Hepatocyte (in vitro differentiated cells): ENCODE measurements around the gene RAB5IF. TPM values are rescaled to one million over a fixed set of nuclear protein-coding genes. Genes with fewer than 3 reads are reported as not detected.

Experiments
- DNase-seq: peaks from one replicate; pipeline ENCODE4 v3.0.0-alpha.2; 2016; ENCODE audit warnings: low spot score
- H2AFZ ChIP-seq: fragments of 200-600 bp; sonication (generic); 2 replicates; pipeline ENCODE4 v1.6.0; 2016; ENCODE audit warnings: antibody characterized with exemption, mild to moderate bottlenecking
- H3K27ac ChIP-seq: fragments of 200-600 bp; sonication (generic); 2 replicates; pipeline ENCODE4 v1.5.1; 2016; ENCODE audit warnings: mild to moderate bottlenecking
- H3K27me3 ChIP-seq: fragments of 200-600 bp; sonication (generic); 2 replicates; pipeline ENCODE4 v1.6.1; 2016
- H3K36me3 ChIP-seq: fragments of 200-600 bp; sonication (generic); replicated peaks from 2 replicates; pipeline ENCODE4 v1.5.1; 2016; ENCODE audit warnings: low read depth; ENCODE audit not compliant: insufficient read depth
- H3K4me1 ChIP-seq: fragments of 200-600 bp; sonication (generic); 2 replicates; pipeline ENCODE4 v1.5.1; 2016; ENCODE audit warnings: mild to moderate bottlenecking, moderate library complexity; ENCODE audit not compliant: insufficient read depth
- H3K4me2 ChIP-seq: fragments of 200-600 bp; sonication (generic); 2 replicates; pipeline ENCODE4 v1.6.0; 2016
- H3K4me3 ChIP-seq: fragments of 200-600 bp; sonication (generic); 2 replicates; pipeline ENCODE4 v1.5.1; 2016; ENCODE audit warnings: mild to moderate bottlenecking
- H3K79me2 ChIP-seq: fragments of 200-600 bp; sonication (generic); 2 replicates; pipeline ENCODE4 v1.6.0; 2017; ENCODE audit warnings: mild to moderate bottlenecking
- H3K9me2 ChIP-seq: fragments of 200-600 bp; sonication (generic); replicated peaks from 2 replicates; pipeline ENCODE4 v1.6.0; 2017; ENCODE audit warnings: mild to moderate bottlenecking; ENCODE audit not compliant: insufficient read depth
- H3K9me3 ChIP-seq: fragments of 200-600 bp; sonication (generic); 2 replicates; pipeline ENCODE4 v1.5.1; 2016; ENCODE audit warnings: low read depth, mild to moderate bottlenecking
- H4K20me1 ChIP-seq: fragments of 200-600 bp; sonication (generic); 2 replicates; pipeline ENCODE4 v1.6.0; 2016; ENCODE audit warnings: mild to moderate bottlenecking; ENCODE audit not compliant: insufficient read depth, poor library complexity, severe bottlenecking
- EZH2 ChIP-seq: fragments of 200-600 bp; sonication (generic); IDR thresholded peaks from 2 replicates; pipeline ENCODE4 v1.6.1; 2016; ENCODE audit warnings: antibody characterized with exemption, mild to moderate bottlenecking, borderline replicate concordance
- EZH2phosphoT487 ChIP-seq: fragments of 200-600 bp; sonication (generic); IDR thresholded peaks from one replicate; pipeline ENCODE4 v1.6.1; 2018; ENCODE audit warnings: antibody characterized with exemption, mild to moderate bottlenecking, low read depth, moderate library complexity; ENCODE audit not compliant: unreplicated experiment, severe bottlenecking
- WGBS: methylation state at CpG from one replicate; pipeline ENCODE4 v1.1.6; 2016; ENCODE audit warnings: low lambda C conversion rate; ENCODE audit errors: missing lambda C conversion rate; 5-methylcytosine and 5-hydroxymethylcytosine counted together
- polyA plus RNA-seq: library from polyadenylated mRNA; unstranded; fragments of >200 nt; fragmentation: Nextera tagmentation; extraction: Ambion mirVana; gene quantifications from 2 replicates; pipeline ENCODE4 v1.2.1, GENCODE V29; 2016
- total RNA-seq: library from RNA; depleted of rRNA; stranded (reverse); fragments of >200 nt; gene quantifications from 2 replicates; pipeline ENCODE4 v1.2.3, GENCODE V29; 2014
- TF ChIP-seq, protein P1 (sequence below): fragments of 200-600 bp; sonication (generic); IDR thresholded peaks from 2 replicates; pipeline ENCODE4 v1.5.1; 2016; ENCODE audit warnings: antibody characterized with exemption, mild to moderate bottlenecking; ENCODE audit not compliant: poor library complexity

The RAB5IF gene
- total and polyA plus RNA-seq, 2 experiments from 2014 or later, result 134 to 198 TPM

DNA sequence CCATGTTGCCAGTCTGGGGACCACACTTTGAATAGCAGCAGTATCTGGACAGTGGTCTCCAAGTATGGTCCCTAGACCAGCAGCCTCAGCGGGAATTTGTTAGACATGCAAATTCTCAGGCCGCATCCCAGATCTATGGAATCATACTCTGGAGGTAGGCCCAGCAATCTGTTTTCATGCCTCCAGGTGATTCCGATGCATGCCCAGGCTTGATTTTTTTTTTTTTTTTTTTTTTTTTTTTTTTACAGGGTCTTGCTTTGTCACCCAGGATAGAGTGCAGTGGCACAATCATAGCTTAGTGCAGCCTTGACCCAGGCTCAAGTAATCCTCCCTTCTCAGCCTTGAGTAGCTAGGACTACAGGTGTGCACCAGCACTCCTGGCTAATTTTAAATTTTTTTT, 41.1 kb downstream of the RAB5IF start:
- H3K36me3 ChIP-seq, result no peaks in the 10 kb centered on the region
- H3K79me2 ChIP-seq, result no peaks in the 10 kb centered on the region
- no peak overlapping the region for H2AFZ ChIP-seq
- no peak overlapping the region for H3K27ac ChIP-seq
- no peaks in the 10 kb centered on the region for H3K9me2 ChIP-seq
- no peaks in the 10 kb centered on the region for H3K9me3 ChIP-seq
- no peaks in the 10 kb centered on the region for H3K4me1 ChIP-seq
- no peaks in the 10 kb centered on the region for H4K20me1 ChIP-seq
- no peak overlapping the region for H3K4me2 ChIP-seq
- DNase-seq, result no peak
- WGBS, result 93% methylated on average over 3 of the region's 3 CpGs
- TF ChIP-seq, protein P1, sequence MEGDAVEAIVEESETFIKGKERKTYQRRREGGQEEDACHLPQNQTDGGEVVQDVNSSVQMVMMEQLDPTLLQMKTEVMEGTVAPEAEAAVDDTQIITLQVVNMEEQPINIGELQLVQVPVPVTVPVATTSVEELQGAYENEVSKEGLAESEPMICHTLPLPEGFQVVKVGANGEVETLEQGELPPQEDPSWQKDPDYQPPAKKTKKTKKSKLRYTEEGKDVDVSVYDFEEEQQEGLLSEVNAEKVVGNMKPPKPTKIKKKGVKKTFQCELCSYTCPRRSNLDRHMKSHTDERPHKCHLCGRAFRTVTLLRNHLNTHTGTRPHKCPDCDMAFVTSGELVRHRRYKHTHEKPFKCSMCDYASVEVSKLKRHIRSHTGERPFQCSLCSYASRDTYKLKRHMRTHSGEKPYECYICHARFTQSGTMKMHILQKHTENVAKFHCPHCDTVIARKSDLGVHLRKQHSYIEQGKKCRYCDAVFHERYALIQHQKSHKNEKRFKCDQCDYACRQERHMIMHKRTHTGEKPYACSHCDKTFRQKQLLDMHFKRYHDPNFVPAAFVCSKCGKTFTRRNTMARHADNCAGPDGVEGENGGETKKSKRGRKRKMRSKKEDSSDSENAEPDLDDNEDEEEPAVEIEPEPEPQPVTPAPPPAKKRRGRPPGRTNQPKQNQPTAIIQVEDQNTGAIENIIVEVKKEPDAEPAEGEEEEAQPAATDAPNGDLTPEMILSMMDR, result no peak
- TF ChIP-seq EZH2, result no peak
- H3K27me3 ChIP-seq, result no peaks in the 10 kb centered on the region
- no peak overlapping the region for H3K4me3 ChIP-seq

DNA sequence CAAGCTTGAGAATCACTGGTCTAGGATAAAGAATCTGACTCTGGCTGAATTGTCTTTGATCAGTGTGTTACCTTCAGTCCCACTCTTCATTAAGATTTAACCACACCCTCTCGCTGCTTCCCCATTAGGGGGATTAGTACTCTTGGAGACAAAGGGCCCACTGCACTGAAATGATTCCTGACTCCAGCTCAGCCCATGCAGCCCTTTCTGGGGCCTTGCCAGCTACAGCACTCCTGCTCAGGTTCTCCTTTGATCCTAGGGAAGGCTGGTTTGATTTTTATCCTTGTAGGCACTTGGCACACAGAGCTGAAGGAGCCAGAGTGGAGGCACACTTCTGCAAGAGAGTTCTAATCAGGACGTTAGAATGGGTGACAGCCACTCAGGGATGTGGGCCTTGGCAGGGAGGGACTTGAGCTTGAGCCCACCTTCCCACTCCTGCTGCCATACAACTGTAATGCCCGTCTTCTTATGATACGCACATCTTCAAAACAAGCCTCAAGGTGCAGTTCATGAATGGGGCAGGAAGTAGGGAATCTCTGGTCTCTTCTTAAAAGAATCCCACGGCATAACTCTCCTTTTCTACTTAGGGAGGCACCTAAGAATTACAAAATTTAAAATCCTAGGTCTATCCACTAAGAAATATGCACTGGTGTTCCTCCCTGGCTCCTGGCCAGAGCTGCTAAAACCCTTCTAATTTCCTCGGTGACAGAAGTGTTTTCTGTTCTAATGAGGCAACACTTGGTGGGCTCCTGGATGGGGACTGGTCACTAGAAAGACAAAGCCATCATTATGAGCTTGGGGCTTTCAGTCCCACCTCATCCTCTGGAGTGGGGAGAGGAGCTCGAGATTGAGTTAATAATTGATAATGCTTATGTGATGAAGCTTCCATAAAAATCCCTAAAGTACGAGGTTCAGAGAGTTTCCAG, 41.9 kb downstream of the RAB5IF start:
- DNase-seq, result no peak
- no peaks in the 10 kb centered on the region for H4K20me1 ChIP-seq
- no peaks in the 10 kb centered on the region for H3K27me3 ChIP-seq
- H3K4me3 ChIP-seq, result no peak overlapping the region
- TF ChIP-seq EZH2, result no peak
- no peak for TF ChIP-seq EZH2phosphoT487
- TF ChIP-seq, protein P1, result no peak
- 75% methylated on average over 8 of the region's 8 CpGs for WGBS
- no peaks in the 10 kb centered on the region for H3K4me1 ChIP-seq
- H3K9me2 ChIP-seq, result no peaks in the 10 kb centered on the region
- no peaks in the 10 kb centered on the region for H3K79me2 ChIP-seq
- H3K9me3 ChIP-seq, result no peaks in the 10 kb centered on the region
- no peak overlapping the region for H2AFZ ChIP-seq
- no peaks in the 10 kb centered on the region for H3K36me3 ChIP-seq
- no peak overlapping the region for H3K27ac ChIP-seq
- no peak overlapping the region for H3K4me2 ChIP-seq

DNA sequence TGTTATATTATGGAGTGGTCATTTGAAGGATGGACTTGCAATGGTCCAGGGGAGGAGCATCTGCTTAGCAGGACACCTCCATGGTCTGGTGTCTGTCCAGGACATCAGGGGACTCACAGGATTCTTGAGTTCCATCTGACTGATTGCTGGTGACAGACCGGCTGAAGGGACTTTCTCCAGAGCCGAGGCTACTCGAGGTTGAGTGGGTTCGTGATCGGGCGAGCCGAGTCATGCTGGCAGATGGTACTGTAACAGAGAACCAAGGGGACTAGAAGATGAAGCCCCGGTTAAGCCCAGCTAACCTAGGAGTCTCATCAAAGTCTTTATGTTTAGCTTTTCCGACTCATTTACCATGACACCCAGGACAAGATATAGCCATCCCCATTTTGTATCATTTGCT, 47.9 kb downstream of the RAB5IF start:
- 96% methylated on average over 9 of the region's 9 CpGs for WGBS
- Histone ChIP-seq H3K4me2 (no peak overlapping the region), H4K20me1 (no peaks in the 10 kb centered on the region), H2AFZ (no peak overlapping the region), H3K79me2 (no peaks in the 10 kb centered on the region), H3K4me3 (no peak overlapping the region), H3K9me2 (no peaks in the 10 kb centered on the region), H3K9me3 (no peaks in the 10 kb centered on the region), H3K27ac (no peak overlapping the region), H3K27me3 (no peaks in the 10 kb centered on the region), H3K4me1 (no peaks in the 10 kb centered on the region), H3K36me3 (no peaks in the 10 kb centered on the region)
- no peak for DNase-seq
- TF ChIP-seq, protein P1, result no peak
- TF ChIP-seq EZH2phosphoT487 (no peak), EZH2 (no peak)
